Hematopoietic multipotent progenitor cell (in vitro differentiated cells): ENCODE data around the gene ZNF24. TPM values are rescaled to one million over a fixed set of nuclear protein-coding genes. Genes with fewer than 3 reads are reported as not detected.

Experiments used
- DNase-seq, 3 donors: peaks; one replicate each; pipeline ENCODE4 v3.0.0-alpha.2; 2011 to 2015; ENCODE audit warnings: low read depth in 2 of 3, low spot score in 2 of 3
- total RNA-seq: library from RNA; depleted of rRNA; stranded (reverse); fragments of >200 nt; gene quantifications from one replicate; pipeline ENCODE4 v1.2.3, GENCODE V29; 2012

ZNF24 gene
- 14.5 TPM for total RNA-seq

GRCh38 chr18:35343936-35344735, at the start of gene ZNF24:
TSS of gene ZNF24 (minus strand) at chr18:35344420. CDS start at chr18:35340650, 3,770 bp downstream.
- DNase-seq = peak; percentile 80 to 98 (median 94)

DNA sequence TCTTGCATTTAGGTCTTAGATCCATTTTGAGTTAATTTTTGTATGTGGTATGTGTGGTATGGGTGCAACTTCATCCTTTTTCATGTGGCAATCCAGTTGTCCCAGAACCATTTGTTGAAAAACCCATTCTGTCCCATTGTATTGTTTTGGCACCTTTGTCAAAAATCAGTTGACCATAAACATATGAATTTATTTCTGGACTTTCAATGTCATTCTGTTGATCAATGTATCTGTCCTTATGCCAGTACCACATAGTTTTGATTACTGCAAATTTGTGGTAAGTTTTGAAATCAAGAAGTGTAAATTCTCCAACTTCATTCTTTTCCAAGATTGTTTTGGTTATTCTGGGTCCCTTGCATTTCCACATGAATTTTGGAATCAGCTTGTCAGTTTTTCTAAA, 49.5 kb upstream of the ZNF24 start:
- no peak for DNase-seq

DNA sequence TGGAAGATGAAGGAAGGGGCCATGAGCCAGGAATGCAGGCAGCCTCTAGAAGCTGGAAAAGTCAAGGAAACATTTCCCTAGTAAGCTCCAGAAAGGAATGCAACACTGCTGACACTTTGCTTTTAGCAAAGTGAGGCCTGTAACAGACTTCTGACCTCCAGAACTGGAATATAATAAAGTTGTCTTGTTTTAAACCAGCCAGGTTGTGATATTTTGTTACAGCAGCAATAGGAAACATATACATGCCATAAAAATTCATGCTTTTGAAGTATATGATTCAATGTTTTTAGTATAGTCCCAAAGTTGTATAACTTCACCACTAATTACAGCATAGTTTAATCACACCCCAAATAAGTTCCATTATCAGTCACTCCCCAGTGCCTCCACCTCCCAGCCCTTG, 48.2 kb upstream of the ZNF24 start:
- no peak for DNase-seq

DNA sequence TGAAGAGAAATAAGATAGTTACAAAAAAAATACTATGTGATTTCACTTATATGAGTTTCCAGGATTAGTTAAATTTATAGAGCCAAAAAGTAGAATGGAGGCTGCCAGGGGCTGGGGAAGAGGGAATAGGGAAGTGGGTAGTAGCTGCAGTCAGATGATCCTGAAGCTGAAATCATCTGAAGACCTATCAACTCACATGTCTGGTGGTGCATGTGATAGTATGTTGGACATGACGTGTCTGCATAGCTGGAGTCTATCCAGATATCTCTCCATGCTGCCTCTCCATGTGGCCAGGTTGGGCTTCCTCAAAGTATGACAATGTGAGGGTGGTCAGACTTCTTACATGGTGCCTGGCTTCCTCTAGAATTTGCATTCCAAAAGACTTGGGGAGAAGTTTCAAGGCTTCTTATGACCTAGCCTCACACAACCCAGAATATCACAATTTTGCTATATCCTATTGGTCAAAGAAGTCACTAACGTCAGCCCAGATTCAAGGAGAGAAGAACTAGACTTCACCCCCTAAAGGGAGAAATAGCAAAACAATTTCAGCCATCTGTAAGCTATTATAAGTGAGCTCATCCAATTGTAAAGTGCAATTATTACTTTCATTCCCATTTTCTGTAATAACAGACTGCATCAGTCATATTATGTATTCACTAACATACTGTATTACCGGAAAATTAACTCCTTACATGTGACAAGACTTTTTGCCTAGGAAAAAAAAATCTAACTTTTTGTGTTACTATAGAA, 46.9 kb upstream of the ZNF24 start:
- DNase-seq = no peak

DNA sequence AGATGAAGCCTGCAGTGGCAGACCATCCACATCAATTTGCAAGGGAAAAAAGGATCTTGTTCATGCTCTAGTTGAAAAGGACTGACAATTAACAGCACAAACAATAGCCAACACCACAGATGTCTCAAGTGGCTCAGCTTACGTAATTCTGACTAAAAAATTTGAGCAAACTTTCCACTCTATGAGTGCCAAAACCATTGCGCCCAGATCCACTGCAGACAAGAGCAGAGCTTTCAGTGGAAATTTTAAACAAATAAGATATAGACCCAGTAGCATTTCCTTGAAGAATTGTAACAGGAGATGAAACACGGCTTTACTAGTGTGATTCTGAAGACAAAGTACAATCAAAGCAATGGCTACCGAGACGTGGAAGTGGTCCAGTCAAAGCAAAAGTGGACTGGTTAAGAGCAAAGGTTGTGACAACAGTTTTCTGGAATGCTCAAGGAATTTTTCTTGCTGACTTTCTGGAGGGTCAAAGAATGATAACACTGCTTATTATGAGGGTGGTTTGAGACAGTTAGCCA, 44.9 kb upstream of the ZNF24 start:
- no peak for DNase-seq

DNA sequence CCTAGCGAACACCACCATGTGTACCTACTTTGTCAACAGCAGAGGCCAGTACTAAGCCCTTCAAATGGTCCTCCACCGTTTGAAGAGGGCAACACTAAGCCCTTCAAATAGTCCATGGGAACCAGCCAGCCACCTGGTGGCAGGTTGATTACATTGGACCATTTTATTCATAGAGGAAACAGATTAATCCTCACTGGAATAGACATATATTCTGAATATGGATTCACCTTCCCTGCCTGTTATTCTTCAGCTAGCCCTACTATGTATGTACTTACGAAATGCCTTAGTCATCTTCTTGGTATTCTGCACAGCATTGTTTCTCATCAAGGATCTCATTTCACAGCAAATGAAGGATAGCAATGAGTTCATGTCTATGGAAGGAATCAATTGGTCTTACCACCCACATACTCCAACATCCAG, 42.9 kb upstream of the ZNF24 start:
- DNase-seq = peak in 2 of 3 donors; percentile 30 to 50

DNA sequence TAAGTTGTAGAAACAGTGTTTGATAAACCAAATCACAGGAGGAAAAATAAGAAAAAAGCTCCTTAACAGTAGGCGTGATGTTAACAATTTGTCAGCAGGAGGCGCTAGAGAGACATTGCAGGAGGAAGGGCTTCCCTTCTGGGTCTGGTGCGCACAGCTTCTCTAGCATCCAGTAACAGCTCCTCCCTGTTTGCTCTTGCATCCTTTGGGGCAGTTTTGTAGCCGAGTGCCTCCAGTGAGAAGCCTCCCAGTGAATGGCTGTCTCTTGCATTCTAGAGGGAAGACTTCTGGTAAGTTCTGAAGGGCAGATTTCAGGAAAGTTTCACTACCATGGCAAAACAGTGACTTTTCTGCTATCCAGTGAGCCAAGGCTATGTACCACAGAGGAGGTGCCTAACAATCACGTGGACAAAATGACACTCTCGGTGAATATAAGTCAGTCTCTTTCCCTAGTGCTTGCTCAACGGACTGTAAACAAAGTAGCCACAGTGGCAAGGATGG, 42.4 kb upstream of the ZNF24 start:
- peak; percentile 59 to 92 (median 77) for DNase-seq

DNA sequence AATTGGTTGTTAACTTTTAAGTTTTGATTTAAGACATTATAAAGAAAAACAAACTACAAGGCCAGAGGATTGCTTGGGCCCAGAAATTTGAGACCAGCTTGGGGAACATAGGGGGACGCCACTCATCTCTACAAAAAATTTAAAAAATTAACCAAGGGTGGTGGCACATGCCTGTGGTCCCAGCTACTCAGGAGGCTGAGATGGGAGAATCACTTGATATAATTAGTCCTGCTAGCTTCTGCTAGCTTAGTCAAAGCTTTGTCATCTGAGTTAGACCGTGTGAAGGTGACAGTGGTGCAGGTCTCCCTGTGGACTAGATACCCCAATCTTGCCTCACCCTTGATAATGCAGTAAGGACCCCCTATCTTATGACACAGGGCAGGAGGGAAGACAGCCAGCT, 38.9 kb upstream of the ZNF24 start:
- no peak for DNase-seq

DNA sequence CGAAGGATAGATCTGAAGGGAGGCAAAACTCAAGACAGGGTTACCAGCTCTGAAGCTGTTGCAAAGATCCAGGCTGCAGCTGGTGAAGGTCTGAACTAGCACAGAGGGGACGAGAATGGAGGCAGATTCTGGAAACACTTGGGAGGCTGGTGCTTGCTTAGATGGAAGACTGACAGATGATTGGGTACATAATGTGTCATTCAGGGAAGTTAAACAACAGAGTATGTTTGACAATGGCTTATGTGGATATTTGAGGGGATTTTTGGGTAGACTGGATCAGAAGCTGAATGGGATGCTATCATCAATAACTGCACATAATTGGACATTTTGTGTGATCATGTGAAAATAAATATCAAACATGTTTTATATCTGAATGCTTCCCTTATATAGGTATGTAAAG, 35.2 kb upstream of the ZNF24 start:
- DNase-seq = no peak

DNA sequence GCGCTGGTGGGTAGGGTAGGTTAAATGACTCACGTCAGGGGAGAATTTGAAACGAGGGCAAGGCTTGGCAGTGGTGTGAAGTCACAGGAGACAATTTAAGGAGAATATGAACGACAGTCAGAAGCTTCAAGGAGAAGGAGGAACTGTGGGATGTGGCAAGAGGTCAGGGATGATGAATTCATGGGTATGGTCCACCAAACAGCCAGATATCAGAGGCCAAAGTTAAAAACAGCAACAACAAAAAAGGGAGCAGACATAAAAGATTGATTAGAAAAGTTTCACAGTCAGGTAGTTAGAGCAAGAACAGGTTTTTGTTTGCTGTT, 34.3 kb upstream of the ZNF24 start:
- DNase-seq = no peak

DNA sequence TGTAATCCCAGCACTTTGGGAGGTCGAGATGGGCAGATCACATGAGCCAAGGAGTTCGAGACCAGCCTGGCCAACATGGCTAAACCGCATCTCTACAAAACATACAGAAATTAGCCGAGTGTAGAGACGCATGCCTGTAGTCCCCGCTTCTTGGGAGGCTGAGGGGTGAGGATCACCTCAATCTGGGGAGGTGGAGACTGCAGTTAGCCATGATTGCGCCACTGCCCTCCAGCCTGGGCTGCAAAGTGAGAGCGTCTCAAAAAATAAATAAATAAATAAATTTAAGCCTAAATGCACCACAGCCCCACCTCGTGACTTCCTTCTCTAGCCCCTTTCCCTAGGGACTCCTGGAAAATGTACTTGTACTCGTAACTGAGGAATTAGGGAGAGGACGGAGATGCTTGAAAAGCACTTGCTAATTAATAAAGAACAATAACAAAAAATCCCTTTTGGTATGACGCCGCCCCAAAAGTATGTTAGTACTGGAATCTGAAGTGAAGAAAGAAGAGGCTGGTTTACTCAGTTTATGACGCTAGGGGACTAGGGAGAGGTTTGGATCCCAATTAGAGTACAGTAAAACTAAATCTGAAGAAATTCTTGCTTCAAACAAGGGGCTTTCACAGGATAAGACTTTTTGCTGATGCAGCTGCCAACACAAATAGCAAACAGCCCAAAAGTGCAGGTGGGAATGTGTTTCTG, 33.8 kb upstream of the ZNF24 start:
- no peak for DNase-seq

- DNase-seq = peak; percentile 32 to 80 (median 73)
Measured at GRCh38 chr18:35376742-35377695, 32.8 kb upstream of the ZNF24 start, which contains the start of gene ZNF396. TSS of gene ZNF396 (minus strand) at chr18:35377337. CDS start at chr18:35374292, 3,045 bp downstream.

DNA sequence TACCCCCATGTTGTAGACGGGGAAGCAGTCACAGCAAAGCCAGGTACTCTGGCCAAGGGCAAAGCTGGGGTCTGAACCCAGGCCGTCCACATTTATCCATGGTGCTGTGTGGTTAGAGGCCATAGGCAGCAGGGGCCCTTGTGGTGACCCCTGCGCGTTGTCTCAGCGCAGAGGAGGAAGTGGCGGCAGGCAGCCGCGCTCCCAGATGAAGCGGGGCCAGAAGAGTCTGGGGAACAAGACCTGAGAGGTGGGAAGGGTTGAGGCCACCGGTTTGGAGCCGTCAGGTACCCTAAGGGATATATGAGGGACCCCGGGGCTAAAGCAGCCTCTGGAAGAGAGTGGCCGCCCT, 32.1 kb upstream of the ZNF24 start:
- DNase-seq = peak in 2 of 3 donors; percentile 49 to 59

DNA sequence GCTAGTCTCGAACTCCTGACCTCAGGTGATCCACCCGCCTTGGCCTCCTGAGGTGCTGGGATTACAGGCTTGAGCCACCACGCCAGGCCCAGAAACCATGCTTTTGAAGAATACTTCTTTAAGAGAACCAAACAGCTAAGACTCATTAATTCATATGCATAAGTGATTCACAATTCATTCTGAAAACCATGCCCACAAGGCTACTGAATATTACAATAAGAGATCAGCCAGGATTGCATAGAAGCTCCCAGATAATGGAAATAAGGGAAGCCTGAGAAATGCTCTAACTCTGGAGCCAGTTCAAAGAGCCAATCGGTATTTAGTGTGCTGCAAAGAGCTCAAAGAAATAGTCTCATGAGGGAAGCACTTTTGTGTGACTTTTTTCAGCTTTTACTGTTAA, 30.5 kb upstream of the ZNF24 start:
- DNase-seq = no peak

DNA sequence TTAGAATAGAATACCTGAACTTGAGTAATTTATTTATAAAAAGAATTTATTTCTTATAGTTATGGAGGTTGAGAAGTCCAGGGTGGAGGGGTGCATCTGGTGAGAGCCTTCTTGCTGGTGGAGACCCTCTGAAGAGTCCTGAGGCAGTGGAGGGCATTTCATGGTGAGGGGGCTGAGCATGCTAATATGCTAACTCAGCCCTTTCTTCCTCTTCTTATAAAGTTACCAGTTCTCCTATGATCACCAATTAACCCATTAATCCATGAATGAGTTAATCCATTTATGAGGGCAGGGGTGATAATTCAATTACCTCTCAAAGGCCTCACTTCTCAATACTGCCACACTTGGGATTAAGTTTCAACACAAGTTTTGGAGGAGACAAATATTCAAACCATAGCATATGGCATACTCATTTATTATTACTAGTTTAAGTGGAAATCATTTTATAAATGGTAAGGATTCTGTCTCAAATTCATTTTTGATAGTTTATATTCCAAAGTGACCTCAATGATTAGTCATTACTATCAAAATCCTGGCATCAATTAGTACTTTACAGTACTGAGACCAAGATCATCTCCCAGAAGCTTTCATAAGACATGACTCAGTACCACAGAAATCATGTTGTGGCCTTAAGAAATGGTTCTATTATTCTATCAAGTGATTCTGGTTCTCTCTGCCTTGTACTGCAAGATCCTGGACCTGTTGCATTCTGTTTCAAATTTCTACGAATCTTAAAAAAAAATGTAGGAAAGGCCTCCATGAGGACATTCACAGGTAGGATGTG, 27.4 kb upstream of the ZNF24 start:
- DNase-seq = no peak

GRCh38 chr18:35369126-35369525, 24.9 kb upstream of the ZNF24 start:
- no peak for DNase-seq

DNA sequence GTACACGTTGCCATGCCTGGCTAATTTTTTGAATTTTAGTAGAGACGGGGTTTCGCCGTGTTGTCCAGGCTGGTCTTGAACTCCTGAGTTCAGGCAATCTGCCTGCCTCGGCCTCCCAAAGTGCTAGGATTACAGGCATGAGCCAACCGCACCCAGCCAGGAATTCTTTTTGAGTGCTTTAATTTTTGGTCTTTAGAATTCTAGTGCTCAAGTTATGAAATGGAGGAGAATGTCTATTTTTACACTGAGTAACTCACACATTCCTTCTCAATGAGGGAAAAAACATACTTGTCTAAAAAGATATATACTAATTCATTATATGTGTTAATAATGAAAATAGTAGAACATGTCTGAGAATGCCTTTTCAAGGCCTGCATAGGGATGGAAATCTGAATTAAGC, 24.4 kb upstream of the ZNF24 start:
- DNase-seq = no peak

DNA sequence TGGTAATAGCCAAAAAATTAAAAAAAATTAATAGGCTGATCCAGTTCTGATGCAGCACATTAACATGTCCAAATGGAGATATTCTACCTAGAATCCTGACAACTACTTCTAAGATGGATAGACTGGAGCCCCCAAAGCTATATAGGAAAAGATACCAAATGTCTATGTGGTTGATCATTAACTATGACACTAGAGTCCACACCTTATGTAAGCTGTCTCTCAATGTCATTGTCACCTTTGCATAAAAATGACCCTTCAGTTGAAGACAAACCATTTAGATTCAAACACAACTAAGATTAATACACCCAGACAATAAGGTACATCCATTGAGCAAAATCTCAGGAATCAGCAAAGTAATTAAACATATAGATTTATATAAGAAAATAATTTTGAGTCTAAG, 18.3 kb upstream of the ZNF24 start:
- DNase-seq = no peak
